ENCODE results near the gene EVA1C.
"Not testable (repeated sequence)": the region's sequence is repeated elsewhere in the genome, so short reads cannot be mapped to it uniquely, and the experiment has no call there.

EVA1C gene

GRCh38 chr21:32543056-32543455, 130.6 kb downstream of the EVA1C start:
- in situ Hi-C loops (cut with MboI; ENCODE audit: low pct_unique_long_range_greater_than_20kb, low sequenced_read_pairs); DNase-seq: not testable (repeated sequence)

GRCh38 chr21:32543975-32544374, 131.5 kb downstream of the EVA1C start:
- DNase-seq: no peak
- in situ Hi-C loops (cut with MboI; ENCODE audit: low pct_unique_long_range_greater_than_20kb, low sequenced_read_pairs): no loop called here

GRCh38 chr21:32544697-32545096, 132.2 kb downstream of the EVA1C start:
- DNase-seq: no peak
- in situ Hi-C loops (cut with MboI; ENCODE audit: low pct_unique_long_range_greater_than_20kb, low sequenced_read_pairs): no loop called here

- in situ Hi-C loops (cut with MboI; ENCODE audit: low pct_unique_long_range_greater_than_20kb, low sequenced_read_pairs): no loop called here
- no peak for DNase-seq
Measured at GRCh38 chr21:32545948-32546441, 133.5 kb downstream of the EVA1C start.

GRCh38 chr21:32547018-32547417, 134.5 kb downstream of the EVA1C start:
- in situ Hi-C loops (cut with MboI; ENCODE audit: low pct_unique_long_range_greater_than_20kb, low sequenced_read_pairs): no loop called here
- DNase-seq: no peak

- in situ Hi-C loops (cut with MboI; ENCODE audit: low pct_unique_long_range_greater_than_20kb, low sequenced_read_pairs): no loop called here
- DNase-seq: peak; percentile 19
Measured at GRCh38 chr21:32548978-32549377, 136.5 kb downstream of the EVA1C start.

- in situ Hi-C loops (cut with MboI; ENCODE audit: low pct_unique_long_range_greater_than_20kb, low sequenced_read_pairs): no loop called here
- DNase-seq: peak; percentile 34
Measured at GRCh38 chr21:32549440-32549839, 136.9 kb downstream of the EVA1C start.

GRCh38 chr21:32549886-32550285, 137.4 kb downstream of the EVA1C start:
- no peak for DNase-seq
- in situ Hi-C loops (cut with MboI; ENCODE audit: low pct_unique_long_range_greater_than_20kb, low sequenced_read_pairs): no loop called here

- in situ Hi-C loops (cut with MboI; ENCODE audit: low pct_unique_long_range_greater_than_20kb, low sequenced_read_pairs): no loop called here
- no peak for DNase-seq
Measured at GRCh38 chr21:32554832-32555638, 142.5 kb downstream of the EVA1C start.

- no peak for DNase-seq
- in situ Hi-C loops (cut with MboI; ENCODE audit: low pct_unique_long_range_greater_than_20kb, low sequenced_read_pairs): no loop called here
Measured at GRCh38 chr21:32558106-32558505, 145.6 kb downstream of the EVA1C start.

- in situ Hi-C loops (cut with MboI; ENCODE audit: low pct_unique_long_range_greater_than_20kb, low sequenced_read_pairs): no loop called here
- DNase-seq: no peak
Measured at GRCh38 chr21:32559006-32559610, 146.6 kb downstream of the EVA1C start.

- in situ Hi-C loops (cut with MboI; ENCODE audit: low pct_unique_long_range_greater_than_20kb, low sequenced_read_pairs): no loop called here
- no peak for DNase-seq
Measured at GRCh38 chr21:32560896-32561295, 148.4 kb downstream of the EVA1C start.

- DNase-seq; in situ Hi-C loops (cut with MboI; ENCODE audit: low pct_unique_long_range_greater_than_20kb, low sequenced_read_pairs): not testable (repeated sequence)
Measured at GRCh38 chr21:32561476-32561875, 149.0 kb downstream of the EVA1C start.

GRCh38 chr21:32562426-32562825, 149.9 kb downstream of the EVA1C start:
- peak; percentile 23 for DNase-seq
- in situ Hi-C loops (cut with MboI; ENCODE audit: low pct_unique_long_range_greater_than_20kb, low sequenced_read_pairs): no loop called here

- in situ Hi-C loops (cut with MboI; ENCODE audit: low pct_unique_long_range_greater_than_20kb, low sequenced_read_pairs): no loop called here
- DNase-seq: no peak
Measured at GRCh38 chr21:32562915-32563314, 150.4 kb downstream of the EVA1C start.
